Head of caudate nucleus (tissue), 42 donors: ENCODE measurements around the gene CNPY4.
A peak's percentile ranks its signal among the peaks of the same experiment; 100 is the strongest.
"Not testable (repeated sequence)": the region's sequence is repeated elsewhere in the genome, so short reads cannot be mapped to it uniquely, and the experiment has no call there.

Experiments used
- DNase-seq, 42 donors: peaks; one replicate each; pipeline versions ENCODE4 v3.0.0 to v3.0.0-alpha.2; 2020 to 2021; ENCODE audit warnings: mixed read lengths in 7 of 42
- intact Hi-C: fragments of 100-400 bp; cut with DNase I; formaldehyde crosslinking; loops from one replicate; pipeline ENCODE4 v1.15.0; 2022

CNPY4 gene

DNA sequence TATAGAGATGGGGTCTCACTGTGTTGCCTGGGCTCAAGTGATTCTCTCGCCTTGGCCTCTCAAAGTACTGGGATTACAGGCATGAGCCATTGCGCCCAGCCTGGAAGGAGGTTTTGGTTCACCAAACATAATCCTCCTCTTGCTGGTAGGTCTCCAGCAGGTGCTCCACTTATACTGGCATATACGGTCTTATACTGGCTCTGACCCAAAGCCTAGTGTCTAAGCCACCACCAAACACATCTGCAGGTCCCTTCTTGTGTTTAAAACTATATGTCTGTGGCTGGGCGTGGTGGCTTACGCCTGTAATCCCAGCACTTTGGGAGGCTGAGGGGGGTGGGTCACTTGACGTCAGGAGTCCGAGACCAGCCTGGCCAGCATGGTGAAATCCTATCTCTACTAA lies 12.7 kb downstream of the CNPY4 start:
- intact Hi-C loops: no loop called here
- no peak for DNase-seq

DNA sequence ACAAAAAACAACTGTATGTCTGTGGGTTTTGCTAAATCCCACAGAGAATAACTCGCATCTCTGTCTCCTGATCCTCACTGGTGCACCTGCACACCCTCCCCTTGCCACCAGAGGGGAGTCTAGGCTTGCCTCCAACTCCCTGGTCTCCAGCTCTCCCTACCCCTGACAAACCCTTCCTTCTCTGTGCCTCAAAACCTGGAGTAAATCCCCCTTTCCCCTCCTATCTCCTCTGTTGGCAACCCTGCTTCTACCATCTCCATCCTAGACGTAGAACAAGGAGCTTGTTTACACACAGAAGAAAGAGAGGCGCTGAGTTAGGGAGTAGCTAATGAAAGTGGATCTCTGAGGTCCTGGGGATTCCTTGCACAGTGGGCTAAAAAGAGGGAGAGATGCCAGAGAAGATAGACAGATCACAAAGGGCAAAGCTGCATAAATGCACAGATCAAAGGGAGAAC lies 13.3 kb downstream of the CNPY4 start:
- peak in 41 of 42 donors; percentile 34 to 80 (median 61) for DNase-seq
- intact Hi-C loops: no loop called here

DNA sequence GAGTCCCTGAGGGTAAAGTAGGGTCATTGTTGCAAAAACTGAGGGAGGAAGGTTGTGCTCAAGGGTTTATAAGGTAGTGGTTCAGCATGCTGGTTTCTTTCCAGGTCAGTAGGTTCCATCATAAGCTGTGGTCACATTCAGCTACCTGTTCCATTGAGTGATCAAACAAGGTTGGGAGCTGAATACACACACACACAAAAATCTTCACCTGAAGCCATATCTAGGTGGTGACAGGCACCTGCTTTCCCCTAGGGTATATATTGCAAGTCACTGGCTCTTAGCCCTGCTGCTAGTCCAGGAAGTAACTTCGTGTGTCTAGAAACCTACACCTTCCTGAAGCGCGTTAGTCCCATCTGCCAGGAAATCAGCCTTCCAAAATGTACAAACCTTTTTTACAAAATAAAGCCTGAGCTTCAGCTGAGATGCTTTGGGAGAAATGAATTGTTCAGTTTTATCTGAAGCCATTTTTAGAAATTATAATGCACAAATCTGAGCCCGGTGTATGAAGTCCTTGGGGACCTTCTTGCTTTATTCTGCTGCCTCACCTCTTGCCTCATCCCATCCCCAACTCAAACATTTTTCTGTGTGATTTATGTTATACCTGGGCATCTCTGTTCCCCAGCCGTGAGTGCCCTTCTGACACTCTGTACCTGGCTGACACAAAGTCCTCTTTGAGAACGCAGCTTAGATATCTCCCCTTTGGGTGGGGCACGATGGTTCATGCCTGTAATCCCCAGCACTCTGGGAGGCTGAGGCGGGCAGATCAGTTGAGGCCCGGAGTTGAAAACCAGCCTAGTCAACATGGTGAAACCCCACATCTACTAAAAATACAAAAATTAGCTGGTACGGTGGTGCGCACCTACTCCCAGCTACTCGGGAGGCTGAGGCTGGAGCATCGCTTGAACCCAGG lies 18.7 kb downstream of the CNPY4 start:
- intact Hi-C loops: no loop called here
- DNase-seq: no peak

DNA sequence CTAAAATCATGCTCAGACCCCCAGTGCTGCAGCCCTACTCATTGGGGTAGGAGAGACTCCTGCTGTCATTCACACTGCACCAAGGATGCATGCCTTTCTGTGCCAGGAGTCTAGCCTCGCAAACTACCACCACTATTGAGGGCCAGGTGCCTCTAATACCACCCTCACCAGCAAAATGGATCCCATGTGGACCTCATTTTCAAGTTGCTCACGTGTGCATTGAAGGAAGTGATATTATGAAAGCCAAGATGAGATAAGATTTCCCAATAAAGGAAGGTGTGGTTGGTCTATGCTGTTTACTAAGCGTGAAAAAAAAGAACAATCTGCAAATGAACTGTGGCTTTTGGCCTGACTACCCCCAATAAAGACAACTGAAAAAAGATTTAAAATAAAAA lies 22.1 kb downstream of the CNPY4 start:
- no peak for DNase-seq
- intact Hi-C loops: no loop called here

DNA sequence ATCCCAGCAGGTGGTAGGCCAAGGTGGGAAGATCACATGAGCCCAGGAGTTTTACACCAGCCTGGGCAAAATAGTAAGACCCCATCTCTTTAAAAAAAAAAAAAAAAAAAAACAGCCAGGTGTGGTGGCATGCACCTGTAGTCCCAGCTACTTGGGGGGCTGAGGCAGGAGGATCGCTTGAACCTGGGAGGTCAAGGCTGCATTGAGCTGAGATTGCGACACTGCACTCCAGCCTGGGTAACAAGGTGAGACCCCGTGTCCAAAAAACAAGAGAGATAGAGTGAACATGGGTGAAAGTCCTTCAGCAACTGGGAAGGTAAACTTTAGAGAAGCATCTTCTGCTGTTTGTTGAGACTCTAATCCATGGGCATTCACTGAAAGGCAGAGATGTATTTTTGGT lies 23.0 kb downstream of the CNPY4 start:
- no peak for DNase-seq
- intact Hi-C loops: no loop called here

DNA sequence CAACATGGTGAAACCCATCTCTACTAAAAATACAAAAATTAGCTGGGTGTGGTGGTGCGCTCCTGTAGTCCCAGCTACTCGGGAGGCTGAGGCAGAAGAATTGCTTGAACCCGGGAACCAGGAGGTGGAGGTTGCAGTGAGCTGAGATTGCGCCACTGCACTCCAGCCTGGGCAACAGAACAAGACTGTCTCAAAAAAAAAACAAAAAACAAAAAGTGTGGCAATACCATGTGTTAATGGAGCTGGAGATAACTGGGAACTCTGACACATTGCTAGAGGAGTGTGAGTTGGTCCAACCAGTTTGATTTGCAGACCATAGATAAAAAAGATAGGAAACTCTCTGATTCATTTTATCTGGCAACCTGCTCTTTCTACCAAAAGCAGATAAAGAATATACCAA lies 26.9 kb downstream of the CNPY4 start:
- intact Hi-C loops: not testable (repeated sequence)

DNA sequence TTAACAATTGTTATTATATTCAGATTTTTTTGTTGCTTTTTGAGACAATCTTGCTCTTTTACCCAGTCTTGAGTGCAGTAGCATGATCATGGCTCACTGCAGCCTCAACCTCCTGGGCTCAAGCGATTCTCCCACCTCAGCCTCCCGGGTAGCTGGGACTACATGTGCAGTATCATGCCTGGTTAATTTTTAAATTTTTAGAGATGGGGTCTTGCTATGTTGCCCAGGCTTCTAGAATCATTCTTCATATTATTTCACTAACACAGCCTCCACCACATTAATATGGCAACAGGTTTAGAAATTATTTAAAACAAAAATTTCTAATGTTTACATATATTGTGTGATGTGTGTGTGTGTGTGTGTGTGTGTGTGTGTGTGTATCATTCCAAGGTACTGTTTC lies 27.8 kb downstream of the CNPY4 start:
- no peak for DNase-seq
- intact Hi-C loops: no loop called here

More for the DNA sequence above, 26.9 kb downstream of the CNPY4 start:
- not testable (repeated sequence) for DNase-seq

DNA sequence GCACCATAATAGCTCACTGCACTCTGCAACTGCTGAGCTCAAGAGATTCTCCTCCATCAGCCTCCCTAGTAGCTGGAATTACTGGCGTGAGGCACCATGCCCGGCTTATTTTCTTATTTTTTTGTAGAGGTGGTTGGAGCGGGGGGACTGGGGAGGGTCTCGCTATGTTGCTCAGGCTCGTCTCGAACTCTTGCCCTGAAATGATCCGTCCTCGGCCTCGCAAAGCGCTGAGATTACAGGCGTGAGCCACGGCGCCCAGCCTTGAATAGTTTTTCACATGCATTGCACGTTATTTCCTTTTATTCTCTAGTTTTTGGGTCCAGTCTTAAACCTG lies 28.8 kb downstream of the CNPY4 start:
- DNase-seq: peak in 1 of 42 donors; percentile 24
- intact Hi-C loops: no loop called here

DNA sequence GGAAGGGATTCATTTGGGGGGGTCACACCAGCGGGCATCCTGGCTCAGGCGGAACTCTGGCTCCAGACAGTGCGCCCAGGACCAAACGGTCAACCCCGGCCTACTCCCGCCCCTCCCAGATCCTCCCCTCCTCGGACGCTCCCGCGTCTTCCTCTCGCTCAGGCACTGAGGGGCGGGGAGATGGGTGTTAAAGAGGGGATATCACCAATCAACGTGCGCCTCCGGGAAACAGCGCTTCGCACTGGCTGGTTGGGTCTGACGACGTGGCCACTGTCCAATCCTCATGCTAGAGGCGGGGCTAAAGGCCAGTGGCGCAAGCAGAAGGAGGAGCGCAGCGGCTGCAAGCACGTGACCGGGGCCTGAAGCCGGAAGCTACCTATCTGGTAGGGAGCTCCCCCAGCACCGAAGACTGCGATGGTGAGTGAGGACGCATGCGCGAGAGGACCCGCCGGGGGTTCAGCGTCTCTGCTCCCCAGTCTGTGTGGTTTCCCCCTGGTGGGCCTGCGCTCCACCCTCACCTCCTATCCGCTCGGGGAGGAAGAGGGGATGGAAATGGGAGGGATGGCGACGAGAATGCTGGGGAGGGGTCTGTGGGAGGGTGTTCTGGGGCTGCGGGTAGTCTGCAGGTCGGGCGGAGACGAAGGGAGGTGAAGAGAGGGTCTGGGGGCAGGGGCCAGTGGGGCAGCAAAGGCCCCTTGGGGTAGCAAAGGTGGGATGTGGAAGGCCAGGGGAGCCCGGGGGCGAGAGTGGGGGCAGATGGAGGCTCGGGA lies 29.3 kb downstream of the CNPY4 start, which contains the start of gene LAMTOR4:
TSS of gene LAMTOR4 (plus strand) at position 360 of the 770 bp plus-strand sequence. CDS start at position 415, 55 bp downstream.
- intact Hi-C loops: no loop called here
- DNase-seq: peak; percentile 98 to 100 (median 99)

DNA sequence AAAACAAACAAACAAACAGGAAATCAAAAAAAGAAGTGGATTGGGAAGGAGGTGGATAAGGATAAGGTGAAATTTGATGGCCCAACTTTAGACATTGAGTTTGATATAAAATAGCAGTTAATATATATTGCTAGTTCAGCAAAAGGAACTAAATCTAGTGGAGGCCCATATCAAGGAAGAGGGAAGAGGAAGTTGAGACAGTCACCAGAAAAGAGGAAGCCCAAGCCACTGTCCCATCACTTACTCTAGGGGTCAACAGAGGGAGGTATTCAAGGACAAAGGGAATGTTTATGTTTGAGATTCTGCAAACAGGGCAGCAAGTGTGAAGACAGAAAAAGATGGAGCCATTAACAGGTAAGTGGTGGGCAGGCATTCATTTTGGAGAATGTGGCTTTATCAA lies 33.0 kb downstream of the CNPY4 start:
- no peak for DNase-seq
- intact Hi-C loops: no loop called here

DNA sequence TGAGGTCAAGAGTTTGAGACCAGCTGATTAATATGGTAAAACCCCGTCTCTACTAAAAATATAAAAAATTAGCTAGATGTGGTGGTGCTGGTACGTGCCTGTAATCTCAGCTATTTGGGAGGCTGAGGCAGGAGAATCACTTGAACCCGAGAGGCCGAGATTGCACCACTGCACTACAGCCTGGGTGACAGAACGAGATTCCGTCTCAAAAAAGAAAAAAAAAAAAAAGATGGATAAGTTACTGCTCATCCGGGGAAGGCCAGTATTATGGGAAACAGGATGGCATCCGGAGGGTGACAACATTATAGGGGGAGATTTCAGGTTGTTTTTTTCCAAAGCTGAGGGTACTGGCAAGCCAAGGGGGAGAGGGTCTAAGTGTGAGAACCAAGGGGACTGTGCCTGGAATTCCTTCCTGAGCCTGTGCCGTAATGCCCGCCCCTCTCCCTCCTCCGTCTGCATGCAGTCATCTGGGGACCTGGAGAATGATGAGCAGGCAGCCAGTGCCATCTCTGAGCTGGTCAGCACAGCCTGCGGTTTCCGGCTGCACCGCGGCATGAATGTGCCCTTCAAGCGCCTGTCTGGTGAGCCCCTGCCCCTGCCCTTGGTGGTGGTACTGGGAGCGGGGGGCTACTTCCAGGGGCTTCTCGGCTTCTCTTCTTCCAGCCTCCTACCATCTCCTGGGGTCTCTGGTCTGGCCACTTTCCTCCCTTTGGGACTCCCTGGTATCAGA lies 33.7 kb downstream of the CNPY4 start:
- DNase-seq: no peak
- intact Hi-C loops: no loop called here

DNA sequence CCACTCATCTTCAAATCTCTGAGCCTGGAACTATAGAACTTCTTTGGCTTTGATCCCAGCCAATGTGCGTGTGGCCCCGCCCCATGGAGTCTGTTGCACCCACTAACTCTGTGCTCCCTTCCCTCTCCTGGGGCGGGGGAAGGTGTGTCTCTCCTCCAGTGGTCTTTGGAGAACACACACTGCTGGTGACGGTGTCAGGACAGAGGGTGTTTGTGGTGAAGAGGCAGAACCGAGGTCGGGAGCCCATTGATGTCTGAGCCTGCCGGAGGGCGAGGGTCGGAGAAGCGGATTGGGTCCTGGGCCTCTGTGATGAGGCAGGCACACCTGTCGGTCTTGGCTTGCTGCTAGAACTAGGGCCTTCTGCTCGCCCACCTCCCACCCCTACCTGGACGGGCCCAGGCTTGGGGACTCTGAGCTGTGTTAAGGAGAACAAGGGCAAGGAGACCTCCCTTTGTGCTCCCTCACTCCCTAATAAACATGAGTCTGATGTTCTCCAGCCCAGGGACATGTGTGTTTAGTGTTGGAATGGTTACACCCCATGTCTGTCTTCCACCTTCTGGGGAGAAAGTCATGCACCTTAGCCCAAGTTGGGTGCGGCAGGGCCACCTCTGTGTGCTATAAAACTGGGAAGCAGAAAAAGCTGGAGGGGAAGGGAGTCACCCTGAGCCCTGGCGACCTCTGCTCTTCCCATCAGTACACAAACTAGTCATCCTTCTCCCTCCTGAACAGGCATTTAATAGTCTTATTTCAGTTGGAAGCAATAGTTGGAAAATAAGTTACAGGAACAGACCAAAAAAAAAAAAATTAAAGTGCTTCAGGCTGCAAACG lies 34.5 kb downstream of the CNPY4 start:
- no peak for DNase-seq
- intact Hi-C loops: no loop called here

DNA sequence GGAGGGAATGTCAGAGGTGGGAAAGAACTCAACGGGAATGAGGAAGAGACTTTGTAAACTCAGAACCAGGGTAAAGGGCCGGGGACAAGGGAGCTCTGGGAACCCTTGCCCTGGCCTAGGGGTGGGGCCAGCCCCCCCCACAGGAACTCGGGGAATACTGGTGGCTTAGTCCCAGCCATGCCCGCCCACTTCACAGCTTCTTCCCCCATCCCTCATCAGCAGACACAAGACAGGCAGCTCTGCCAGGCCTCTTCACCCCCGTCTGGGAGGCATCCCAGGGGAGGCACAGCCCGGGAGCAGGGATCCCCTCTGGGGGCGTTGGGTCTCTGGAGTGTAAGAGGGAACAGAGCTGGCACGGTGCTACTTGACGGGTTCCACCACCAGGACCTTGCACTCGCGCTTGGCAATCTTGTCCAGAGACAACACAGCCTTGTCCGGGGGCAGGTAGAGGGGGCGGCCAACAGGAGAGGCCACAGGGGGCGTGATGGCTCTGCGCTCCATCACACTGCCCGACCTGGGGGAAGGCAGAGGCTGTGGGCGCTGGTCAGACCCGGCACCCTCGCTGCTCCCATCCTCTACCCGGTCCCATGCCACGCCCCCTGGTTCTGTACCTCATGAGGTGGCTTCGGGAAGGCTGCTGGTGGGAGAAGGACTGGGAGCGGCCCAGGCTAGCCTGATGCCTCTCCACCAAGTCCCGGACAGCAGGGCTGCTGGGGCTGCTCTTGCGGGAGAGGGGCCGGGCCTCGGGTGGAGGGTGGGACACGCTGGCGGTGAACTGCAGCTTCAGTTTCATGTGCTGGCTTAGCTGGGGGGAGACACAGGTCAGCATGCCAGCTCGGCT lies 35.4 kb downstream of the CNPY4 start:
- peak in 3 of 42 donors; percentile 40 to 47 (median 45) for DNase-seq
- intact Hi-C loops: no loop called here

DNA sequence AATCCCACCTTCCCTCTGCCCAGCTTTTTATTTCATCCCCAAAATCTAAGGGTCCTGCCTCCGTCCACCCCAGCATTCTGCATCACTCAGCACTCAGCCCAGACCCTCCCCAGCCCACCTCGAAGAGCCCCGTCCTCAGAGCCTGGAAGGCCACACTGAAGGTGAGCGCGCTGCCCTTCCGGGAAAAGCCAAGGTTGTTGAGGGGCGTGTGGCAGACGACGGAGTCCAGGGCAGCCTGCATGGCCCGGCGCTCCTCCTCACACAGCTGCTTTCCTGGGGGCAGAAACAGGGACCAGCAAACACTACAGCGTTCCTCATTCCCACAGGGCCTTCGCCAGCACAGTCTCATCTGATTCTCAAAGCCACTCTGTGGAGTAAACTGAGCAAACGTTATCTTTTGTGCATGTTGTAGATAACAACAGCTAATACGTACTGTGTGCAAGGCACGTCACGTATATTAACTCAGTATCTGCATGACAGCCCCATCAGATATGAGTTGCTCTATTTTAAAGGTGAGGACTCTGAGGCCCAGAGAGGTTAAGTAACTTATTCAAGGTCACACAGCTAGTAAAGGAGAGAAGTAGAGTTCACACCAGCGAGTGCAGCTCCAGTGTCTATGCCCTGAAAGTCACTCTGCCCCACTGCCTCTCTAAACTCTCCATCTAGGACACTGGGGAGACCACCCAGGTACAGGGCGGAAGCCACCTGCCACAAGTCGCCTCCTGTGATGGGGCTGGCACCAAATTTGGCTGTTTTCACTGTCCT lies 36.3 kb downstream of the CNPY4 start:
- intact Hi-C loops: no loop called here

DNA sequence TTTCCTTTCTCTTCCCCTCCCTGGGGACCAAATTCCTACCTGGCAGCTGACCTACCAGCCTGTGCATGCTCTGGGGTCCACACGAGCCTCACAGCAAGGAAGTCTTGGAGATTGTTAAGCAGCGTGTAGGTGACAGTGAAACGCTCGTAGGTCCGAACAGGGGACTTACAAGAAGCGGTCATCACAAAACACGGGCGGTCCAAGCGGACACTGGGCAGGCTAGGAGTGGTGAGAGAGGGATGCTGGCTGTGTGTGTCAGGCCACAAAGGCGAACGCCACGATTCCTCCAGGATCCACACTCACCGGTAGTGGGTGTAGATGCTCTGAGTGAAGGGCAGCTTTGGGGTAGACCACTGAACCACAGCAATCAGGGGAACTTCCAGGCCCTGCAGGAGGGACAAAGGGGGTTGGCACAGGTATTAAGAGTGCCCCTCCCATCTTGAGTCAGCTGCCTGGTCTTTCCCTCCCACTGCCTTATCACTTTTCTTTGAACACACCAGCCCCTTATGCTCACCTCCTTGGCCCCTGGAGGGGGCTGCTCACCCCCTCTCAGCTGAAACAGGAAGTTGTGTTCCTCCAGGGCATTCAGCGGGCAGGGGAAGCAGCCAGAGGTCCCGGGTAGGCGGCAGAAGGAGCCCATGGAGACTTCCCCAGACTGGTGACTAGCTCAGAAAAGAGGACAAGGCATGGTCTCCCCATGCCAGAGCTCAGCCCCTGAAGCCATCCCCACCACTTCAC lies 37.1 kb downstream of the CNPY4 start:
- intact Hi-C loops: no loop called here
- DNase-seq: no peak

More for the DNA sequence above, 36.3 kb downstream of the CNPY4 start:
- DNase-seq: no peak

DNA sequence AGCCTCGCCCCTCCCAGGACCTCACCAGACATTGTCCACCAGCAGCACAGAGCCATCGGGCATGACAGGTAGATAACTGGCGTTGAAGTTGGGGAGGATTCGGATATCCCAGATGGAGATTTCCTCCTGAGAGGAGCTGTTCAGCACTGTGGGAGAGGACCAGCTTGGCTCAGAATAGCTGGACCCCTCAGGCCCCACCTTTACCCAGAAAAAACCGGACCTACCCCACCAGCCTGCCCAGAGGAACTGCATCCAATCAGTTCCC lies 37.6 kb downstream of the CNPY4 start:
- no peak for DNase-seq
- intact Hi-C loops: no loop called here
